ENCODE measurements around the gene CLSTN2. TPM values are rescaled to one million over a fixed set of nuclear protein-coding genes. Genes with fewer than 3 reads are reported as not detected.

Gene CLSTN2
- total RNA-seq, 1 experiment from 2014 or later = not detected

DNA sequence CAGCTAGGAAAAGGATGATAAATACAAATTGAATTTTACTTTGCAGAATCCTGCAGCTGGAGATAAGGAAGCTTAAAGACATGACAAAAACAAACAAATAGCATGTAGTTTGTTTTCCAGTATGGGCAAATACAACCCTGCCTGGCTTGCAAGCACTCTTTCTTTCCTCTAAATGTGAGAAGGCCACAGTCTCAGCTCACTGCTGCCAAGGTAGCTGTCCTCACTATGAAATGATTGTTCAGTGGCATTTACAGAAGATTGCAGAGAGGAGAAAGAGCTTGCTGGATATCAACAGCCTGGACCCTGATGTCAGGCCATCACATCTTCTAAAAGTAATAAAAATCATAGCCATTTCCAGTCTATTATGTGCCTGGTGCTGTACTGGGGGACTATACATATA is 262.0 kb downstream of the CLSTN2 start:
- no peak overlapping the region for H3K27ac ChIP-seq (ENCODE audit: low read length)
- H3K9me3 ChIP-seq (ENCODE audit: low read length) = no peaks in the 10 kb centered on the region
- no peak overlapping the region for H3K4me2 ChIP-seq (ENCODE audit: low read depth, low read length, poor library complexity, severe bottlenecking)
- DNase-seq = no peak
- H3K27me3 ChIP-seq (ENCODE audit: low read length) = no peaks in the 10 kb centered on the region
- H4K20me1 ChIP-seq (ENCODE audit: insufficient read depth, low read depth, low read length) = no peaks in the 10 kb centered on the region
- H3K36me3 ChIP-seq (ENCODE audit: insufficient read depth, low read length) = no peaks in the 10 kb centered on the region
- no peak overlapping the region for H3K9ac ChIP-seq (ENCODE audit: low read length)
- H3K79me2 ChIP-seq (ENCODE audit: low read length) = no peaks in the 10 kb centered on the region
- no peak overlapping the region for H3K4me3 ChIP-seq (ENCODE audit: low read length)
- no peaks in the 10 kb centered on the region for H3K9me2 ChIP-seq (replicated peaks; ENCODE audit: insufficient read depth, low read length)
- no peaks in the 10 kb centered on the region for H3K4me1 ChIP-seq (ENCODE audit: low read length)
- H2AFZ ChIP-seq (ENCODE audit: low read length) = no peak overlapping the region

GRCh38 chr3:140198242-140198641 is 263.3 kb downstream of the CLSTN2 start:
- Histone ChIP-seq H3K27me3 (ENCODE audit: low read length) (no peaks in the 10 kb centered on the region), H3K9ac (ENCODE audit: low read length) (no peak overlapping the region), H3K4me1 (ENCODE audit: low read length) (no peaks in the 10 kb centered on the region), H4K20me1 (ENCODE audit: insufficient read depth, low read depth, low read length) (no peaks in the 10 kb centered on the region), H3K4me3 (ENCODE audit: low read length) (no peak overlapping the region), H3K36me3 (ENCODE audit: insufficient read depth, low read length) (no peaks in the 10 kb centered on the region), H3K27ac (ENCODE audit: low read length) (no peak overlapping the region), H3K79me2 (ENCODE audit: low read length) (no peaks in the 10 kb centered on the region), H3K9me3 (ENCODE audit: low read length) (no peaks in the 10 kb centered on the region), H3K9me2 (replicated peaks; ENCODE audit: insufficient read depth, low read length) (no peaks in the 10 kb centered on the region), H3K4me2 (ENCODE audit: low read depth, low read length, poor library complexity, severe bottlenecking) (no peak overlapping the region), H2AFZ (ENCODE audit: low read length) (no peak overlapping the region)
- no peak for DNase-seq

- Histone ChIP-seq H2AFZ (ENCODE audit: low read length) (no peak overlapping the region), H3K4me2 (ENCODE audit: low read depth, low read length, poor library complexity, severe bottlenecking) (no peak overlapping the region)
Measured at GRCh38 chr3:140199008-140199407, 264.0 kb downstream of the CLSTN2 start.

DNA sequence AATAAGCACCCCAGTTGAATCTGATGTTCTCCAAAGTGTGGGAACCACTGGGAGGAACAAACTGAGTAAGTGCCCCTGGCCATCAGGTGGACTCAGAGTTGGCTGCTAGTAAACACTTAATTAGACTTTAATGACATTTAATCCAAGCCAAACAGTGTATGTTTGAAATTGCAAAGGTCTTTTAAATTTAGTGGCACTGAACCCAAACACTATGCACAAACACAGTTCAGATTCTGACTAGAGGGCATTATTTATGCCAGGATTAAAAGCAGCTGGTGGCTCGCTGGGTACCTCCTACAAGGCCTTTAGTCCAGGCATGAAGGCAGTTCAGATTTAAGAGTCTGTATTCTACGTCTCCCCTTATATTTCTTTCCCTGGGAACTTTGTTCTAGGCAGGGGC is 264.8 kb downstream of the CLSTN2 start:
- H3K9me3 ChIP-seq (ENCODE audit: low read length) = no peaks in the 10 kb centered on the region
- no peak overlapping the region for H3K27ac ChIP-seq (ENCODE audit: low read length)
- no peaks in the 10 kb centered on the region for H3K27me3 ChIP-seq (ENCODE audit: low read length)
- no peak overlapping the region for H2AFZ ChIP-seq (ENCODE audit: low read length)
- H3K9ac ChIP-seq (ENCODE audit: low read length) = no peak overlapping the region
- H3K4me2 ChIP-seq (ENCODE audit: low read depth, low read length, poor library complexity, severe bottlenecking) = no peak overlapping the region
- H3K36me3 ChIP-seq (ENCODE audit: insufficient read depth, low read length) = no peaks in the 10 kb centered on the region
- DNase-seq = no peak
- H4K20me1 ChIP-seq (ENCODE audit: insufficient read depth, low read depth, low read length) = no peaks in the 10 kb centered on the region
- H3K4me3 ChIP-seq (ENCODE audit: low read length) = no peak overlapping the region
- no peaks in the 10 kb centered on the region for H3K4me1 ChIP-seq (ENCODE audit: low read length)
- H3K9me2 ChIP-seq (replicated peaks; ENCODE audit: insufficient read depth, low read length) = no peaks in the 10 kb centered on the region
- H3K79me2 ChIP-seq (ENCODE audit: low read length) = no peaks in the 10 kb centered on the region

More at GRCh38 chr3:140199008-140199407, 264.0 kb downstream of the CLSTN2 start:
- no peaks in the 10 kb centered on the region for H3K79me2 ChIP-seq (ENCODE audit: low read length)
- no peak for DNase-seq
- no peak overlapping the region for H3K9ac ChIP-seq (ENCODE audit: low read length)
- H4K20me1 ChIP-seq (ENCODE audit: insufficient read depth, low read depth, low read length) = no peaks in the 10 kb centered on the region
- H3K36me3 ChIP-seq (ENCODE audit: insufficient read depth, low read length) = no peaks in the 10 kb centered on the region
- no peak overlapping the region for H3K4me3 ChIP-seq (ENCODE audit: low read length)
- H3K27ac ChIP-seq (ENCODE audit: low read length) = no peak overlapping the region
- no peaks in the 10 kb centered on the region for H3K4me1 ChIP-seq (ENCODE audit: low read length)
- no peaks in the 10 kb centered on the region for H3K27me3 ChIP-seq (ENCODE audit: low read length)
- no peaks in the 10 kb centered on the region for H3K9me3 ChIP-seq (ENCODE audit: low read length)
- no peaks in the 10 kb centered on the region for H3K9me2 ChIP-seq (replicated peaks; ENCODE audit: insufficient read depth, low read length)

DNA sequence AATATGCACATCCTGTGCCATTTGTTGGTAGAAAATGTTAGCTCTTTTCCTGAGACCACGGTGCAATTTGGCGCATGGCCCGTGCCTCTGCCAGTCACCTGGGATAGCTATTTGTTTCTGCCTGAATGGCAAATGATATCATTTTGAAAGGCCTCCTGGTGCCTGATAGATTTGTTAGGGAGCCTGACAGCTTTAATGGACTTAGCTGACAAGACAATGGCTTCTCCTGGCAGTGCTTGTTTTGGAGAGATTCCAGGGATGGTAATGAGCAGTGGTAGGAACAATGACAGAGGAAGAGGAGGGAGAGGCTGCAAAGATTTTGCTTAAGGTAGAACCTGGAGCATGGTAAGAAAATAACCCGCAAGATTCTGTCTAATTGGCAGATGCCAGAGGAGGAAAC is 268.5 kb downstream of the CLSTN2 start:
- H3K4me1 ChIP-seq (ENCODE audit: low read length) = no peaks in the 10 kb centered on the region
- H3K9ac ChIP-seq (ENCODE audit: low read length) = no peak overlapping the region
- H4K20me1 ChIP-seq (ENCODE audit: insufficient read depth, low read depth, low read length) = no peaks in the 10 kb centered on the region
- H3K4me2 ChIP-seq (ENCODE audit: low read depth, low read length, poor library complexity, severe bottlenecking) = no peak overlapping the region
- H3K27ac ChIP-seq (ENCODE audit: low read length) = no peak overlapping the region
- no peaks in the 10 kb centered on the region for H3K9me2 ChIP-seq (replicated peaks; ENCODE audit: insufficient read depth, low read length)
- DNase-seq = no peak
- no peaks in the 10 kb centered on the region for H3K36me3 ChIP-seq (ENCODE audit: insufficient read depth, low read length)
- no peak overlapping the region for H2AFZ ChIP-seq (ENCODE audit: low read length)
- no peak overlapping the region for H3K4me3 ChIP-seq (ENCODE audit: low read length)
- no peaks in the 10 kb centered on the region for H3K27me3 ChIP-seq (ENCODE audit: low read length)
- H3K79me2 ChIP-seq (ENCODE audit: low read length) = no peaks in the 10 kb centered on the region
- H3K9me3 ChIP-seq (ENCODE audit: low read length) = no peaks in the 10 kb centered on the region

DNA sequence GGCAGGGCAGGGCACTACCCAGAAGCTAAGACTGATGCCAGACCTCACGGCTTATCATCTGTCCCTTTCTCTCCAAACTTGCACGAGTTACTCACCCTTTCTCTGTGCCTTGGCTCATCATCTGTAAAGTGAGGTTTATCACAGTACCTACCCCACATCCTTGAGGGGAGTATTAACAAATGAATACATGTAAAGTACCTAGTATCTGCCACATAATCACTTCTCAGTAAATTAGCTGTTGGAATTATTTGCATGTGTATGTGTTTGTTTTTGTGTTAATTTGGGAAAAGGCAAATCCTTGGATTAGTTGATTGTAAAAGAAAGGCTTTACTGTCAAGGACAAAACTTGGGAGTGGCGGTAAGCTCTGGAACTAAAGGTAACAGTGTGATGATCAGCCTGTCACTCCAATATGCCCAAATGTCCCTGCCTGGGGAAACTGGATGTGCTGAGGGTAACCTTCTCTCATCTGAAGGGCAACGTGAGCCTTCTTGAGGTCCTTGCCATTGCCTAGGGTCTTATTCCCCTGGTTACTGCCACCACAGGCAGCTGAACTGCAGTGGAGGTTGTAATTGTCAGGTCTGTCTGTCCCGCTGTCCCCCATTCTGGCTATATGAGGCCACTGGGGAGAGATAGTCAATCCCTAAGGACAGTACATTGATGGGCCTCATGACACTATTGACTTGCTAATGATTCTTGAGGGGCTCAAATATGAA is 269.4 kb downstream of the CLSTN2 start:
- Histone ChIP-seq H2AFZ (ENCODE audit: low read length) (no peak overlapping the region), H3K9ac (ENCODE audit: low read length) (no peak overlapping the region), H3K36me3 (ENCODE audit: insufficient read depth, low read length) (no peaks in the 10 kb centered on the region), H3K4me1 (ENCODE audit: low read length) (no peaks in the 10 kb centered on the region), H3K9me3 (ENCODE audit: low read length) (no peaks in the 10 kb centered on the region), H3K27ac (ENCODE audit: low read length) (no peak overlapping the region), H3K4me2 (ENCODE audit: low read depth, low read length, poor library complexity, severe bottlenecking) (no peak overlapping the region), H4K20me1 (ENCODE audit: insufficient read depth, low read depth, low read length) (no peaks in the 10 kb centered on the region), H3K9me2 (replicated peaks; ENCODE audit: insufficient read depth, low read length) (no peaks in the 10 kb centered on the region), H3K27me3 (ENCODE audit: low read length) (no peaks in the 10 kb centered on the region), H3K79me2 (ENCODE audit: low read length) (no peaks in the 10 kb centered on the region), H3K4me3 (ENCODE audit: low read length) (no peak overlapping the region)
- no peak for DNase-seq

DNA sequence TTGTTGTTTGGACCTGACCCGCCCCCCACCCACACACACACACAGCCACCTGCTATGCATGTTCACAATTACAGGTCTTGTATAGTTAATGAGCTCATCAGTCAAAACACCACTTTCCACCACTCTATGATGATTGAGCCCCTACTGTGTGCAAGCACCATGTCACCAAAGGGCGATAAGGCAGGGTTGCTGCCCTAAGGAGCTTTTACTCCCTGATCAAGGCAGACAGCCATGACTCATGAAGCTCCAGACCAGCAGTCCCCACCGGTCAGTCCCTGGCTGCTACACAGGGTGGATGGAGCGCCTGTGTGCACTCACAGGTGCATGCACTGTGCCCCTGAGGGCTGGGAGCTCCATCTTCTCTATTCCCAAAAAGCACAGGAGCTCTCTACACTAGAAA is 270.6 kb downstream of the CLSTN2 start:
- Histone ChIP-seq H3K36me3 (ENCODE audit: insufficient read depth, low read length) (no peaks in the 10 kb centered on the region), H3K9ac (ENCODE audit: low read length) (no peak overlapping the region), H4K20me1 (ENCODE audit: insufficient read depth, low read depth, low read length) (no peaks in the 10 kb centered on the region), H3K4me1 (ENCODE audit: low read length) (no peaks in the 10 kb centered on the region), H3K27ac (ENCODE audit: low read length) (no peak overlapping the region), H3K79me2 (ENCODE audit: low read length) (no peaks in the 10 kb centered on the region), H2AFZ (ENCODE audit: low read length) (no peak overlapping the region), H3K4me2 (ENCODE audit: low read depth, low read length, poor library complexity, severe bottlenecking) (no peak overlapping the region), H3K27me3 (ENCODE audit: low read length) (no peaks in the 10 kb centered on the region), H3K9me3 (ENCODE audit: low read length) (no peaks in the 10 kb centered on the region), H3K9me2 (replicated peaks; ENCODE audit: insufficient read depth, low read length) (no peaks in the 10 kb centered on the region), H3K4me3 (ENCODE audit: low read length) (no peak overlapping the region)
- no peak for DNase-seq

GRCh38 chr3:140206196-140207040 is 271.4 kb downstream of the CLSTN2 start:
- H3K27ac ChIP-seq (ENCODE audit: low read length) = no peak overlapping the region
- no peaks in the 10 kb centered on the region for H3K9me2 ChIP-seq (replicated peaks; ENCODE audit: insufficient read depth, low read length)
- no peaks in the 10 kb centered on the region for H4K20me1 ChIP-seq (ENCODE audit: insufficient read depth, low read depth, low read length)
- no peaks in the 10 kb centered on the region for H3K36me3 ChIP-seq (ENCODE audit: insufficient read depth, low read length)
- H3K4me3 ChIP-seq (ENCODE audit: low read length) = no peak overlapping the region
- no peaks in the 10 kb centered on the region for H3K79me2 ChIP-seq (ENCODE audit: low read length)
- H2AFZ ChIP-seq (ENCODE audit: low read length) = no peak overlapping the region
- no peaks in the 10 kb centered on the region for H3K9me3 ChIP-seq (ENCODE audit: low read length)
- H3K9ac ChIP-seq (ENCODE audit: low read length) = no peak overlapping the region
- H3K4me2 ChIP-seq (ENCODE audit: low read depth, low read length, poor library complexity, severe bottlenecking) = no peak overlapping the region
- DNase-seq = no peak
- no peaks in the 10 kb centered on the region for H3K4me1 ChIP-seq (ENCODE audit: low read length)
- H3K27me3 ChIP-seq (ENCODE audit: low read length) = no peaks in the 10 kb centered on the region
